Adrenal gland (tissue), 12 donors: ENCODE results near the gene C3orf62. TPM values are rescaled to one million over a fixed set of nuclear protein-coding genes. Genes with fewer than 3 reads are reported as not detected.
"Not testable (repeated sequence)": the region's sequence is repeated elsewhere in the genome, so short reads cannot be mapped to it uniquely, and the experiment has no call there.

ENCODE experiments used
- DNase-seq, 7 donors: peaks; one replicate each; pipeline ENCODE4 v3.0.0-alpha.2; 2019 to 2020
- H3K27ac ChIP-seq, 5 donors: fragments of 200-600 bp; sonication (generic) in 4 of 5; 1 replicate in 3 of 5; 2 replicates in 2 of 5; pipeline versions ENCODE4 v1.5.1 to v1.8.0; 2016 to 2020; ENCODE audit warnings: mild to moderate bottlenecking in 1 of 5
- H3K27me3 ChIP-seq: fragments of 200-600 bp; 2 replicates; pipeline ENCODE4 v1.8.0; 2021
- H3K36me3 ChIP-seq, 2 donors: fragments of 200-600 bp; replicated peaks in 1 of 2; 1 replicate in 1 of 2; 2 replicates in 1 of 2; pipeline versions ENCODE4 v1.5.1 to v1.8.0; 2018 to 2022
- H3K4me1 ChIP-seq, 2 donors: fragments of 200-600 bp; replicated peaks in 1 of 2; 1 replicate in 1 of 2; 2 replicates in 1 of 2; pipeline versions ENCODE4 v1.5.1 to v1.8.0; 2018 to 2021
- H3K4me3 ChIP-seq, 4 donors: fragments of 200-600 bp; sonication (generic) in 3 of 4; one replicate each; pipeline ENCODE4 v1.5.1; 2016 to 2018
- H3K9me3 ChIP-seq, 3 donors: fragments of 200-600 bp; sonication (generic) in 1 of 3; replicated peaks in 1 of 3; 1 replicate in 2 of 3; 2 replicates in 1 of 3; pipeline versions ENCODE4 v1.5.1 to v1.8.0; 2016 to 2021
- CTCF ChIP-seq, 6 experiments: fragments of 450-650 bp in 4 of 6; fragments of 200-600 bp in 2 of 6; sonication (generic) in 1 of 6; IDR thresholded peaks; 1 replicate in 5 of 6; 2 replicates in 1 of 6; pipeline versions ENCODE4 v1.5.1 to v1.8.0; 2016 to 2021; ENCODE audit warnings: antibody characterized with exemption in 6 of 6, mild to moderate bottlenecking in 2 of 6, moderate library complexity in 1 of 6
- POLR2A ChIP-seq, 2 donors: fragments of 450-650 bp; IDR thresholded peaks; one replicate each; pipeline ENCODE4 v1.6.1; 2017; ENCODE audit warnings: antibody characterized with exemption in 2 of 2, mild to moderate bottlenecking in 2 of 2, moderate library complexity in 1 of 2
- WGBS, 4 donors: extraction: QIAGEN DNeasy Blood & Tissue Kit in 2 of 4; methylation state at CpG; one replicate each; pipeline versions ENCODE4 v1.1.5 to v1.1.7; 2013 to 2017; 5-methylcytosine and 5-hydroxymethylcytosine counted together
- intact Hi-C, 2 donors: fragments of 100-400 bp; cut with DNase I; formaldehyde crosslinking; loops; one replicate each; pipeline versions ENCODE4 v1.14.1 to v1.15.0; 2022 to 2023
- polyA plus RNA-seq, 3 donors: library from polyadenylated mRNA; stranded (reverse); fragments of 200-250 nt in 2 of 3; fragments of 350-450 nt in 1 of 3; fragmentation: Illumina TruSeq in 1 of 3; extraction: RNeasy Lipid Tissue Mini Kit (QIAGEN cat#74804) in 1 of 3; gene quantifications; one replicate each; pipeline ENCODE4 v1.2.3, GENCODE V29; 2013 to 2014
- total RNA-seq, 9 donors: library from RNA; depleted of rRNA in 4 of 9; stranded (reverse); fragments of >200 nt in 4 of 9; fragments of 120-200 nt in 1 of 9; fragmentation: NEBNext Ultra II Directional in 1 of 9; extraction: Animal tissue kit (Norgen Biotek cat#: 25700) in 1 of 9; gene quantifications; one replicate each; pipeline versions ENCODE4 v1.1.0 to v1.2.4, GENCODE V29; 2013 to 2023
- donor health status: healthy with polysubstance abuse.
- donor health status: Bipolar disorder and iron deficiency.
- donor health status: DM: yes; HTN: yes; CAD: no.
- donor health status: DM: no; HTN: no; CAD: no.
- donor health status: DM: no; HTN: no; CAD: no.
- donor health status: DM: yes; HTN: yes; CAD: no.

Gene C3orf62
- total and polyA plus RNA-seq, 12 donors, result 3.4 to 17.9 (median 6.4) TPM

GRCh38 chr3:49238274-49239127 lies 38.5 kb downstream of the C3orf62 start:
- DNase-seq, result peak; percentile 74 to 90 (median 80)

GRCh38 chr3:49237344-49237743 lies 39.7 kb downstream of the C3orf62 start:
- 91 to 95% (median 92%) methylated on average over 3 of the region's 3 CpGs for WGBS, 4 donors
- Histone ChIP-seq H3K27me3 (no peaks in the 10 kb centered on the region), H3K4me3 (no peak overlapping the region), H3K36me3 (peaks cover 0 to 1% of the 10 kb centered on the region in 2 donors), H3K27ac (peak overlapping the region in 2 of 5 donors; percentile 83 to 89), H3K4me1 (peaks cover 16% of the 10 kb centered on the region in 2 donors), H3K9me3 (peaks cover 0 to 5% (median 0%) of the 10 kb centered on the region in 3 donors)
- TF ChIP-seq CTCF (IDR thresholded peaks at IDR 0.05), result no peak
- intact Hi-C loops, result no loop called here
- no peak for DNase-seq

More at GRCh38 chr3:49238274-49239127, 38.5 kb downstream of the C3orf62 start:
- intact Hi-C loops, result no loop called here
- 23 to 35% (median 30%) methylated on average over 9 of the region's 9 CpGs for WGBS, 4 donors
- Histone ChIP-seq H3K36me3 (peaks cover 0 to 4% of the 10 kb centered on the region in 2 donors), H3K27me3 (no peaks in the 10 kb centered on the region), H3K27ac (peak overlapping the region; percentile 75 to 89 (median 83)), H3K9me3 (no peaks in the 10 kb centered on the region), H3K4me1 (peaks cover 16% of the 10 kb centered on the region in 2 donors), H3K4me3 (no peak overlapping the region)
- TF ChIP-seq CTCF (IDR thresholded peaks at IDR 0.05), result peak in 2 of 6 experiments; percentile 24 to 33
- peak in 1 of 2 donors; percentile 61 for TF ChIP-seq POLR2A (IDR thresholded peaks at IDR 0.05)

- Histone ChIP-seq H3K9me3 (peaks cover 0 to 5% (median 0%) of the 10 kb centered on the region in 3 donors), H3K36me3 (no peaks in the 10 kb centered on the region), H3K27ac (peak overlapping the region in 2 of 5 donors; percentile 24 to 83), H3K4me1 (peaks cover 16% of the 10 kb centered on the region in 2 donors), H3K27me3 (no peaks in the 10 kb centered on the region), H3K4me3 (no peak overlapping the region)
- DNase-seq, result no peak
- TF ChIP-seq CTCF (IDR thresholded peaks at IDR 0.05) (no peak), POLR2A (IDR thresholded peaks at IDR 0.05) (no peak)
- intact Hi-C loops, result no loop called here
Observed at GRCh38 chr3:49236226-49236625, 40.8 kb downstream of the C3orf62 start.

- H3K4me1 ChIP-seq, H3K4me3 ChIP-seq, H3K36me3 ChIP-seq, intact Hi-C loops, H3K27ac ChIP-seq, H3K27me3 ChIP-seq, DNase-seq: not testable (repeated sequence)
- 89 to 95% (median 93%) methylated on average over 5 of the region's 5 CpGs for WGBS, 4 donors
- peaks cover 0 to 19% (median 0%) of the 10 kb centered on the region in 3 donors for H3K9me3 ChIP-seq
Observed at GRCh38 chr3:49228817-49229216, 48.2 kb downstream of the C3orf62 start.
